Measurements from ENCODE around the gene CHL1.

CHL1 gene

DNA sequence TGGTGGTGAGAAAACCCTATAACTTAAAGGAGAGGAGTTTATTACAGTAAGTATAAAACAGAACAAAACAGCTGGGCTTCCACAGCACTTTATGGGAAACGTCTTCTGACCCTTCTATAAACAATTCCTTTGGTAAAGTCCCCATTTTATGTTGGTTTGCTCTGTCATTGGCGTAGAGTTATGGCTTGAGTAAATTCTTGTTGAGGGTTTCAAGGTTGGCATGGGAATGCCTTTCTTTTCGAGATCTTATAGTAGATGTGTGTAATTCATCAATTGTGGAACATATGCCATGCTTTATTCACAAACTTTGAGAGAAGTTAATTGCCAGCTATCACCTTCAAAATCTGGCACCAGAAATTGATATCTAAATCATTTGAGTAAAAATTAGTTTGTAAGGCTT, 11.6 kb upstream of the CHL1 start:
- TF ChIP-seq, protein P1, sequence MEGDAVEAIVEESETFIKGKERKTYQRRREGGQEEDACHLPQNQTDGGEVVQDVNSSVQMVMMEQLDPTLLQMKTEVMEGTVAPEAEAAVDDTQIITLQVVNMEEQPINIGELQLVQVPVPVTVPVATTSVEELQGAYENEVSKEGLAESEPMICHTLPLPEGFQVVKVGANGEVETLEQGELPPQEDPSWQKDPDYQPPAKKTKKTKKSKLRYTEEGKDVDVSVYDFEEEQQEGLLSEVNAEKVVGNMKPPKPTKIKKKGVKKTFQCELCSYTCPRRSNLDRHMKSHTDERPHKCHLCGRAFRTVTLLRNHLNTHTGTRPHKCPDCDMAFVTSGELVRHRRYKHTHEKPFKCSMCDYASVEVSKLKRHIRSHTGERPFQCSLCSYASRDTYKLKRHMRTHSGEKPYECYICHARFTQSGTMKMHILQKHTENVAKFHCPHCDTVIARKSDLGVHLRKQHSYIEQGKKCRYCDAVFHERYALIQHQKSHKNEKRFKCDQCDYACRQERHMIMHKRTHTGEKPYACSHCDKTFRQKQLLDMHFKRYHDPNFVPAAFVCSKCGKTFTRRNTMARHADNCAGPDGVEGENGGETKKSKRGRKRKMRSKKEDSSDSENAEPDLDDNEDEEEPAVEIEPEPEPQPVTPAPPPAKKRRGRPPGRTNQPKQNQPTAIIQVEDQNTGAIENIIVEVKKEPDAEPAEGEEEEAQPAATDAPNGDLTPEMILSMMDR (IDR thresholded peaks at IDR 0.05; ENCODE audit: low read length) = no peak
- TF ChIP-seq EZH2 (IDR thresholded peaks at IDR 0.05; ENCODE audit: borderline replicate concordance, low read length) = no peak
- Histone ChIP-seq H3K4me2 (ENCODE audit: low read length) (peak overlapping the region; percentile 8; the same call in 1 of the 2 replicates), H3K4me1 (ENCODE audit: insufficient read depth, low read length, severe bottlenecking) (peaks cover 30% of the 10 kb centered on the region), H3K36me3 (ENCODE audit: insufficient read depth, low read length) (no peaks in the 10 kb centered on the region), H3K9me3 (ENCODE audit: low read length) (no peaks in the 10 kb centered on the region), H3K9ac (ENCODE audit: low read length) (no peak overlapping the region), H2AFZ (ENCODE audit: low read length) (peak overlapping the region; percentile 6; the same call in 1 of the 2 replicates), H3K9me2 (ENCODE audit: low read depth, low read length) (no peaks in the 10 kb centered on the region), H3K27ac (ENCODE audit: low read depth, low read length, poor library complexity, severe bottlenecking) (no peak overlapping the region), H3K27me3 (ENCODE audit: insufficient read depth, low read length) (no peaks in the 10 kb centered on the region), H3F3A (ENCODE audit: insufficient read depth, low read length) (no peaks in the 10 kb centered on the region), H3K79me2 (ENCODE audit: insufficient read depth, low read length) (no peaks in the 10 kb centered on the region), H4K20me1 (ENCODE audit: insufficient read depth, low read length) (no peaks in the 10 kb centered on the region), H3K4me3 (ENCODE audit: low read depth, low read length, poor library complexity, severe bottlenecking) (no peak overlapping the region)

DNA sequence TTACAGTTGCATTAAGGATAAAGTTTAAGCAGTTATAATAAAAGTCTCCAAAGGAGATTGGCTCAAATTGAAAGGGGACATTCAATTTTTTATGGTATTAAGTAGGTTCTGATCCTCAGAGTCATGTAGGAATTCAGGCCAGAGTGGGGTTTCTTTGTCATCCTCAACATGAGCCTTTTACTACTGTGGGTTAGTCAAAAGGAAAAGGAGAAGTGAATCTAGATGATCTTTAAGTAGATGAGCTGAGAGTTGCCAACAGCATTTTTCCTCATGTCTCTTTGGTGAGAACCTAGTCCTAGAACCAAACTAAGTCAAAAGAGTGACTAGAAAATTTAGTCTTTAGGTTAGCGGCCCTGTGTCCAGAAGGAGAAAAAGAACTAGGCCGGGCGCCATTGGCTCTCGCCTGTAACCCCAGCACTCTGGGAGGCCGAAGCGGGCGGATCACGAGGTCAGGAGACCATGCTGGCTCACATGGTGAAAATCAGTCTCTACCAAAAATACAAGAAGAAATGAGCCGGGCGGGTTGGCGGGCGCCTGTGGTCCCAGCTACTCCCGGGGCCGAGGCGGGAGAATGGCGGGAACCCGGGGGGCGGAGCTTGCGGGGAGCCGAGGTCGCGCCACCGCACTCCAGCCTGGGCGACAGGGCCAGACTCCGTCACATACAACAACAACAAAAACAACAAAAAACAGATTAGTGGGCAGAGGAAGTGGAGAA, 4.2 kb upstream of the CHL1 start:
- H3K4me3 ChIP-seq (ENCODE audit: low read depth, low read length, poor library complexity, severe bottlenecking) = no peak overlapping the region
- no peak overlapping the region for H3K9ac ChIP-seq (ENCODE audit: low read length)
- no peak overlapping the region for H3K27ac ChIP-seq (ENCODE audit: low read depth, low read length, poor library complexity, severe bottlenecking)
- H3K79me2 ChIP-seq (ENCODE audit: insufficient read depth, low read length) = no peaks in the 10 kb centered on the region
- no peaks in the 10 kb centered on the region for H3K9me3 ChIP-seq (ENCODE audit: low read length)
- no peaks in the 10 kb centered on the region for H3K27me3 ChIP-seq (ENCODE audit: insufficient read depth, low read length)
- no peaks in the 10 kb centered on the region for H3K36me3 ChIP-seq (ENCODE audit: insufficient read depth, low read length)
- no peak overlapping the region for H2AFZ ChIP-seq (ENCODE audit: low read length)
- H3K9me2 ChIP-seq (ENCODE audit: low read depth, low read length) = no peaks in the 10 kb centered on the region
- TF ChIP-seq EZH2 (IDR thresholded peaks at IDR 0.05; ENCODE audit: borderline replicate concordance, low read length) = no peak
- TF ChIP-seq, protein P1 (IDR thresholded peaks at IDR 0.05; ENCODE audit: low read length) = no peak
- H3F3A ChIP-seq (ENCODE audit: insufficient read depth, low read length) = no peaks in the 10 kb centered on the region
- H4K20me1 ChIP-seq (ENCODE audit: insufficient read depth, low read length) = no peaks in the 10 kb centered on the region
- H3K4me2 ChIP-seq (ENCODE audit: low read length) = no peak overlapping the region
- H3K4me1 ChIP-seq (ENCODE audit: insufficient read depth, low read length, severe bottlenecking) = peaks cover 23% of the 10 kb centered on the region

DNA sequence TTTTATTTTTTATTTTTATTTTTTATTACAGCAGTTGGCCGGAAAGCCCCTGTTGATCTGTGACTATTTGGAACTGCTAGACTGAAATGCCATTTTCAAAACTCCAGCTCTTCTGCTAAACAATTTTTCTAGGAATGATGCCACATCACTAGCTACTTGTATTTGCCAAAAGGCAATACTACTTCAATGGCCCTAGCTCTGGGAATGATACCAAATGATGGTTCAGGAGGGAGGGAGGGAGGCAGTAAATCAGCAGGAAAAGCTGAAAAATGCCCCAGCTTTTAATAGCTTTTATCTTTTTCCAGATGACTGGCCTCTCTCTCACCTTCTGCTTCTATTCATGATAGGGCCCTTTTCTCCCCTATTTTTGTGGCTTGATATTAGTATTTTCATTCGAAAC, 2.6 kb upstream of the CHL1 start:
- no peak for TF ChIP-seq EZH2 (IDR thresholded peaks at IDR 0.05; ENCODE audit: borderline replicate concordance, low read length)
- TF ChIP-seq, protein P1 (IDR thresholded peaks at IDR 0.05; ENCODE audit: low read length) = no peak
- Histone ChIP-seq H3K4me3 (ENCODE audit: low read depth, low read length, poor library complexity, severe bottlenecking) (no peak overlapping the region), H3K4me2 (ENCODE audit: low read length) (no peak overlapping the region), H3F3A (ENCODE audit: insufficient read depth, low read length) (no peaks in the 10 kb centered on the region), H3K79me2 (ENCODE audit: insufficient read depth, low read length) (peaks cover 7% of the 10 kb centered on the region; the same call in 1 of the 2 replicates), H3K36me3 (ENCODE audit: insufficient read depth, low read length) (no peaks in the 10 kb centered on the region), H2AFZ (ENCODE audit: low read length) (no peak overlapping the region), H3K9me3 (ENCODE audit: low read length) (no peaks in the 10 kb centered on the region), H3K9ac (ENCODE audit: low read length) (no peak overlapping the region), H3K9me2 (ENCODE audit: low read depth, low read length) (no peaks in the 10 kb centered on the region), H3K27ac (ENCODE audit: low read depth, low read length, poor library complexity, severe bottlenecking) (no peak overlapping the region), H4K20me1 (ENCODE audit: insufficient read depth, low read length) (no peaks in the 10 kb centered on the region), H3K27me3 (ENCODE audit: insufficient read depth, low read length) (no peaks in the 10 kb centered on the region), H3K4me1 (ENCODE audit: insufficient read depth, low read length, severe bottlenecking) (peaks cover 31% of the 10 kb centered on the region)
